HL-60/S4 (cell line): Measurements from ENCODE around the gene NDUFB6.
"Not testable (repeated sequence)": the region's sequence is repeated elsewhere in the genome, so short reads cannot be mapped to it uniquely, and the experiment has no call there.

ENCODE experiments used
- in situ Hi-C: fragments of 300-500 bp; cut with MboI; formaldehyde crosslinking; loops from 2 replicates; pipeline ENCODE4 v1.14.3; 2022; ENCODE audit warnings: low sequenced_read_pairs

The NDUFB6 gene

DNA sequence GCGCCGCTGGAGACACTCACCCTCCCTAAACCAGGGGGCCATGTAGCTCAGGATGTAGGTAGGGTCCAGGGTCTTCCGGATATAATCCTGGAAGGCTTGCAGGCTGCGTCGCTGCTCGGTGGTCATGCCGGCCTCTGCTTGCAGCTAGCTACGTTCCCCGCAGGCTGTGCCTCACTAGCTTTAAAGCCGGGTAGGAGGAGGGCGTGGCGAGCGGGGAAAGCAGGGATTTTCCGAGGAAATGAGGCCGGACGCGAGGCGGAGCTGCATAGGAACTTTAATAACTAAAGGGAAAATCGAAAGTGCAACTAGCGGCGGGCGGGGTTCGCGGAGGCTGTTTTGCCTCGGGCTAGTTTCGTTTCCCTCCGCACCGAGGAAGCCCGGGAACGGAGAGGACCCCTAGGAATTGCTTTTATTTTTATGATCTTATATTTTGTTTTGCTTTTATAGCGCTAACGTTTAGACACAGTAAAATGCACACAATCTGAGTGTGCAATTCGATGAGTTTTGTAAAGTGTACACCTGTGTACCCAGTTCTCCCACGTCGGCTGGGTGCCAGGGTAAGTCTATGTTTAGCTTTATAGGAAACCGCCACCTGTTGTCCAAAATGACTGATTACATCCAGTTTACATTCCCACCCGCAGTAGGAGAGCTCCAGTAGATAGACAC lies 46.8 kb downstream of the NDUFB6 start, which contains the start of gene RIGI:
Gene RIGI, minus strand, starts transcription at position 156 of the 666 bp plus-strand sequence. Its CDS starts 30 bp downstream, at position 126.
- in situ Hi-C loops, result no loop called here

DNA sequence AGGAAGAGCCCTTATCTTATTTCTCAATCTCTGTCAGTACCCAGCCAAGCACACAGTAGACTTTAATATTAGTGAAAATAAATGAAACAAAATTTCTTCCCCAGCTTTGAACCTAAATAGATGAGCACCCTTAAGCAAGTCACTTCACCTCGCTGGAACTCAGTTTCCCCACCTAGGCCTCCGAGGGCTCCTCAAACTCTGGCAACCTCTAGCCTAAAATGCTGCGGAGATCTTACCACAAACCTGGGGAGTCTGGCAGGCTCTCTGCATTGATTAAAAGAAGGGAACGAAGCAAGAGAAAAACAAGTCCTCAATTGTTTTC lies 47.3 kb downstream of the NDUFB6 start:
- in situ Hi-C loops, result no loop called here

DNA sequence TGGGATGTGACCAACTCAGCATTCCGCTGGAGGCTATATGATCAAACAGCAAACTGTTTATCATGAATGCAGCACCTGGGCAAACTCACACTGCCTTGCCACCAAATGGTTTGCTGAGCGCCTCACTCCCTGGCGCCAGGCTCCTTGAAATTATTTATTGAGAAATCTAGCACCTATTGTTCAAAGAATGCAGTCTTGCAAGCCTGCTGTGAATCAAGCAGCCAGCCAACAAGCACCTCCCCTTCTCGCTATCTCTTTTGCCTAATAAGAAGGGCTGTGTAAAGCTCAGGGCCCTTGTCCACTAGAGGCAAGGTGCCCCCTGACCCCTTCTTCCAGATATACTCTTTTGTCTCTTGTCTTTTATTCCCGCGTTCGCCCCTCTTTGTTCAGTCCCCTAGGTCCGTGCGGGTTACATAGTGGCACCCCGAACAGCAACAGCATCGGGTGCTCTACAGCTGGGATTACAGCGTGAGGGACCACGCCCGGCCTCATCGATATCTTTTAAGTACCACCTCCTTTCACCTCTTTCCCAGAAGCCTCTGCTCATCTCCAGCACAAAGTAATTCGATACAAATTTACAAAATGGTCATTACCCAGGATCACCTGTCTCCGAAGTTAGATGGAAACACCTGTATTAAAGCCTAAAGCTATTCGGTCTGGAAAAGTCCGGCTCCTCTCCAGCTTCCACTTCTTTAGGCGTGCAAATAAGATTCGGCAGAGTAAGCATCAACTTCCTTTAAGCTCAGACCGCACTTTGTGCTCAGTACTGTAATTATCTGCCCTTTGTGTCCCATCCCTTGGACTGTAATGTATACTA lies 47.9 kb downstream of the NDUFB6 start:
- in situ Hi-C loops, result no loop called here

DNA sequence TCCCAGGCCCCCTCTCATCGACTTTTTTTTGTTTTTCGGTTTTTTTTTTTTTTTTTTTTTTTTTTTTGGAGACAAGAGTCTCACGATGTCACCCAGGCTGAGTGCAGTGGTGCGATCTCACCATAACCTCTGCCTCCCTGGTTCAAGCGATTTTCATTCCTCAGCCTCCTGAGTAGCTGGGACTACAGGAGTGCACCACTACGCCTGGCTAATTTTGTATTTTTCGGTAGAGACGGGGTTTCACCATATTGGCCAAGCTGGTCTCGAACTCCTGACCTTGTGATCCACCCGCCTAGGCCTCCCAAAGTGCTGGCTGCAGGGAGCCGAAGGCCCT lies 48.4 kb downstream of the NDUFB6 start:
- in situ Hi-C loops, result not testable (repeated sequence)

DNA sequence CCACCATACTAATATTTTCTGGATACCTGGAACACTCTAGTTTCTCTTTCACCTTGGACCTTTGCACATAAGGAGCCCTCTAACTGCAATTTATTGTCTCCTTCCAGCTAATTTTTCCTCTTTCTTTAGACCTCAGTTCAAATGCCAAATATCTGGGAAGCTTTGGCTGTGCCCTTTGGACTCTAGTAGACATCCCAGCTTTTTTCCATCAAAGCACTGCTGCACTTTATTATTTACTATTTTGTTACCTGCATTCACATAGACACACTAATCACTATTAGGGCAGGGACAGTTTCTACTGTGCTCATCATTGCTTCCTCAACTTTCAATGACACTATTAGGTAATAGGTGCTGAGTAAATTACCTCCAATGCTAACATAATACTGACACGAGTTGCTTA lies 49.0 kb downstream of the NDUFB6 start:
- in situ Hi-C loops, result no loop called here

DNA sequence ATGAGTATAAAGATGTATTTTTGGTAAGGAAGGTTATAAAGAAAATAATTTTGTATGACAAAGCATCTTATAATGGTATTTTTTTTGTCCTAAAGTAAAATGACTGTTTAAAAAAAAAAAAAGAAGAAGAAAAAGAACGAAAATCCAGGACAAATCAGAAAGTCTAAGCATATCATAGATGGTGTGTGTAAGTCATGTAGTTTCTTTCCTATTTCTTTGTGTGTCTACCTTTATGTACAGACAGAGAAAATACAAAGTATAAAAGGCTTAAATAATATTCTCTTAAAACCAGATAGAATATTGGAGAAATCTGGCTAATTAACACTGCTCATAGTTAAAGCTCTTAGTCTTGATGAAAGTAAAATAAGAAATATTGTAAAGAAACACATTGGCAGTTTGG lies 54.7 kb downstream of the NDUFB6 start:
- in situ Hi-C loops, result no loop called here

DNA sequence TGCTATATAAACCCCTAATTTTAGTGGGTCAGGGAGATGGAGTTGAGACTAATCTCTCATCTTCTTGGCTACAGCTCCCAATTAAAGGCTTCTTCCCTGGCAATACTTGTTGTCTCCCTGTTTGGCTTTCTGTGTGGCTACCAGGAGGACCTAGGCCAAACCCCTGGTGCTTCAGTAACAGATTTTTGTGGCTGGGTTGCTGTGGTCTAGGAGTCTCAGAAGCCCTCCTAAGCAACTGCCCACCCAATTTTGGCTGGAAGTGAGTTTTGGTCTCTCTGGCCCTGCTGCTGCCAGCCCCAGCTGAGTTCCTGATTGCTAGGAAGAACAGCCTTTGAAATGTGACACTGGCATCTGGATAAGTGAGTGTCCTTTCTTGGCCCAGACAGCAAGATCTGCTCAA lies 56.7 kb downstream of the NDUFB6 start:
- in situ Hi-C loops, result no loop called here

DNA sequence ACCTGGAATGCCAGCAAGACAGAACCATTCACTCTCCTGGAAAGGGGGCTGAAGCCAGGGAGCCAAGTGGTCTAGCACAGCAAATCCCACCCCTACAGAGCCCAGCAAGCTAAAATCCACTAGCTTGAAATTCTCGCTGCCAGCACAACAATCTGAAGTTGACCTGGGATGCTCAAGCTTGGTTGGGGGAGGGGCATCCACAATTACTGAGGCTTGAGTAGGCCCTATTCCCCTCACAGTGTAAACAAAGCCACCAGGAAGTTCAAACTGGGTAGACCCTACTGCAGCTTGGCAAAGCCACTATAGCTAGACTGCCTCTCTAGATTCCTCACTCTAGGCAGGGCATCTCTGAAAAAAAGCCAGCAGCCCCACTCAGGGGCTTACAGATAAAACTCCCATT lies 64.2 kb downstream of the NDUFB6 start:
- in situ Hi-C loops, result no loop called here

DNA sequence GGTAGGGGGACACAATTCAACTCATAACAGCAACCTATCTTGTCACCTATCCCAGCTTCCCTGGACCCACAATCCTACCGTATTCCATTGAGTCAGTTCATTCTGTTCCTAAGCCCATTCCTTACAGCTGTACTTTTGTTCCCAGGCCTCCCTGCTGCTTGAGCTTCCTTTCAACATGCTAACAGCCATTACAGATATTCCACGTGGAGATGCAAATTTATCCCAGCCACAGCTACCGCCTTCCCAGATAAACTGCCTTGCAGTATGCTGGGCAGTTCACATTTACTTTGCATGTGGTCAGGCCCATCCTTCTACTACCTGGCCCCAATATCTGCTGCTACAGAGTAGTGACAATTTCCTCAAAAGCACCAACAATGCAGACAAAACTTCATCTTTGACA lies 70.0 kb downstream of the NDUFB6 start:
- in situ Hi-C loops, result no loop called here
